ENCODE data around the gene PJVK.

PJVK gene

GRCh38 chr2:178484245-178485041 is 33.3 kb downstream of the PJVK start:
- DNase-seq = no peak

- DNase-seq = no peak
These were observed 34.2 kb downstream of the PJVK start for GRCh38 chr2:178485356-178485755.

- DNase-seq = no peak
These were observed 40.4 kb downstream of the PJVK start for GRCh38 chr2:178491612-178492011.

- DNase-seq = no peak
These were observed 44.9 kb downstream of the PJVK start for GRCh38 chr2:178496049-178496448.

- no peak for DNase-seq
These were observed 47.0 kb downstream of the PJVK start for GRCh38 chr2:178498137-178498536.

- no peak for DNase-seq
These were observed 48.5 kb downstream of the PJVK start for GRCh38 chr2:178499640-178500039.

- no peak for DNase-seq
These were observed 51.6 kb downstream of the PJVK start for GRCh38 chr2:178502751-178503150.

- DNase-seq = no peak
These were observed 54.9 kb downstream of the PJVK start for GRCh38 chr2:178506101-178506500.

GRCh38 chr2:178506524-178506923 is 55.3 kb downstream of the PJVK start:
- no peak for DNase-seq

GRCh38 chr2:178506949-178507348 is 55.8 kb downstream of the PJVK start:
- DNase-seq = no peak

GRCh38 chr2:178508646-178509045 is 57.5 kb downstream of the PJVK start:
- no peak for DNase-seq

- no peak for DNase-seq
These were observed 59.2 kb downstream of the PJVK start for GRCh38 chr2:178510384-178510783.
